Vagina (tissue), 2 donors: Measurements from ENCODE around the gene FBH1.
"Not testable (repeated sequence)": the region's sequence is repeated elsewhere in the genome, so short reads cannot be mapped to it uniquely, and the experiment has no call there.

Experiments used
- CTCF ChIP-seq, 3 experiments: fragments of 450-650 bp in 2 of 3; fragments of 200-600 bp in 1 of 3; sonication (generic) in 1 of 3; IDR thresholded peaks; one replicate each; pipeline ENCODE4 v1.5.1; 2017 to 2019; ENCODE audit warnings: antibody characterized with exemption in 3 of 3, mild to moderate bottlenecking in 2 of 3, moderate library complexity in 2 of 3
- POLR2AphosphoS5 ChIP-seq, 2 donors: sonication (generic); formaldehyde crosslinking; IDR thresholded peaks; one replicate each; pipeline ENCODE4 v1.9.0; 2017; ENCODE audit warnings: antibody characterized with exemption in 2 of 2, mild to moderate bottlenecking in 2 of 2, low read depth in 1 of 2; ENCODE audit not compliant: insufficient read depth in 1 of 2

GRCh38 chr10:5960973-5961275, 70.9 kb downstream of the FBH1 start:
- not testable (repeated sequence) for TF ChIP-seq POLR2AphosphoS5 (IDR thresholded peaks at IDR 0.05; ENCODE audit: insufficient read depth in 1 of 2, low read depth in 1 of 2); CTCF (IDR thresholded peaks at IDR 0.05)
